OCI-LY1 (cell line): Measurements from ENCODE around the gene CD6.

Source experiments
- H2AFZ ChIP-seq: fragments of 200-600 bp; sonication (generic), shearing (Covaris generic); 2 replicates; pipeline ENCODE4 v1.6.0; 2014; ENCODE audit warnings: antibody characterized with exemption, mild to moderate bottlenecking, low read length
- H3F3A ChIP-seq: fragments of 200-600 bp; sonication (generic), shearing (Covaris generic); 2 replicates; pipeline ENCODE4 v1.6.0; 2014; ENCODE audit warnings: mild to moderate bottlenecking, antibody characterized with exemption, low read length, moderate library complexity; ENCODE audit not compliant: insufficient read depth
- H3K27ac ChIP-seq: fragments of 200-600 bp; sonication (generic); 2 replicates; pipeline ENCODE4 v1.5.1; 2014; ENCODE audit warnings: low read length, mixed run types, mild to moderate bottlenecking, low read depth; ENCODE audit not compliant: poor library complexity, severe bottlenecking
- H3K27me3 ChIP-seq: fragments of 200-600 bp; sonication (generic); 2 replicates; pipeline ENCODE4 v1.6.0; 2014; ENCODE audit warnings: antibody characterized with exemption, mild to moderate bottlenecking, low read length, moderate library complexity; ENCODE audit not compliant: insufficient read depth
- H3K36me3 ChIP-seq: fragments of 200-600 bp; sonication (generic); 2 replicates; pipeline ENCODE4 v1.6.1; 2014; ENCODE audit warnings: mild to moderate bottlenecking, antibody characterized with exemption, low read length, moderate library complexity, mixed read lengths; ENCODE audit not compliant: insufficient read depth
- H3K4me1 ChIP-seq: fragments of 200-600 bp; sonication (generic); 2 replicates; pipeline ENCODE4 v1.5.1; 2014; ENCODE audit warnings: mild to moderate bottlenecking, low read length, moderate library complexity; ENCODE audit not compliant: insufficient read depth, severe bottlenecking
- H3K4me2 ChIP-seq: fragments of 200-600 bp; sonication (generic), shearing (Covaris generic); 2 replicates; pipeline ENCODE4 v1.6.1; 2014; ENCODE audit warnings: low read length
- H3K4me3 ChIP-seq: fragments of 200-600 bp; sonication (generic); 2 replicates; pipeline ENCODE4 v1.5.1; 2014; ENCODE audit warnings: low read length, low read depth, mild to moderate bottlenecking, mixed read lengths; ENCODE audit not compliant: poor library complexity, severe bottlenecking
- H3K79me2 ChIP-seq: fragments of 200-600 bp; shearing (Covaris generic); 2 replicates; pipeline ENCODE4 v1.6.1; 2016; ENCODE audit warnings: mixed run types, low read length, mixed read lengths; ENCODE audit not compliant: insufficient read depth
- H3K9ac ChIP-seq: fragments of 200-600 bp; sonication (generic), shearing (Covaris generic); 2 replicates; pipeline ENCODE4 v1.6.1; 2014; ENCODE audit warnings: mild to moderate bottlenecking, low read length, mixed read lengths
- H3K9me2 ChIP-seq: fragments of 200-600 bp; sonication (generic), shearing (Covaris generic); 2 replicates; pipeline ENCODE4 v1.6.1; 2014; ENCODE audit warnings: low read depth, mild to moderate bottlenecking, low read length, mixed read lengths
- H3K9me3 ChIP-seq: fragments of 200-600 bp; shearing (Covaris generic); 2 replicates; pipeline ENCODE4 v1.6.1; 2014; ENCODE audit warnings: low read length, mixed read lengths
- H4K20me1 ChIP-seq: fragments of 200-600 bp; sonication (generic), shearing (Covaris generic); 2 replicates; pipeline ENCODE4 v1.6.0; 2016; ENCODE audit warnings: mild to moderate bottlenecking, low read length; ENCODE audit not compliant: insufficient read depth
- CTCF ChIP-seq: fragments of 200-600 bp; sonication (generic), shearing (Covaris generic); IDR thresholded peaks from 2 replicates; pipeline ENCODE4 v1.5.1; 2017; ENCODE audit warnings: mild to moderate bottlenecking, antibody characterized with exemption, low read length, moderate library complexity, mixed read lengths
- EZH2 ChIP-seq: fragments of 200-600 bp; sonication (generic), shearing (Covaris generic); IDR thresholded peaks from 2 replicates; pipeline ENCODE4 v1.8.0; 2017; ENCODE audit warnings: borderline replicate concordance, mixed run types, mild to moderate bottlenecking, antibody characterized with exemption, low read length, moderate library complexity, mixed read lengths

The CD6 gene

GRCh38 chr11:61065955-61066638 lies 94.6 kb downstream of the CD6 start:
- Histone ChIP-seq H3K4me2 (peak overlapping the region; percentile 5; the same call in 1 of the 2 replicates), H3F3A (no peaks in the 10 kb centered on the region), H3K9me3 (no peaks in the 10 kb centered on the region), H3K9me2 (no peaks in the 10 kb centered on the region), H3K4me3 (no peak overlapping the region), H3K79me2 (no peaks in the 10 kb centered on the region), H3K27ac (no peak overlapping the region), H3K36me3 (no peaks in the 10 kb centered on the region), H3K4me1 (peaks cover 34% of the 10 kb centered on the region), H4K20me1 (no peaks in the 10 kb centered on the region), H3K27me3 (no peaks in the 10 kb centered on the region), H2AFZ (no peak overlapping the region), H3K9ac (no peak overlapping the region)
- TF ChIP-seq CTCF (no peak), EZH2 (no peak)

GRCh38 chr11:61066645-61067044 lies 95.2 kb downstream of the CD6 start:
- TF ChIP-seq EZH2 (no peak), CTCF (no peak)
- Histone ChIP-seq H3K9me2 (no peaks in the 10 kb centered on the region), H3K4me1 (peaks cover 34% of the 10 kb centered on the region), H3K9ac (no peak overlapping the region), H3K4me2 (no peak overlapping the region), H3K27me3 (no peaks in the 10 kb centered on the region), H3K4me3 (no peak overlapping the region), H4K20me1 (no peaks in the 10 kb centered on the region), H2AFZ (no peak overlapping the region), H3K9me3 (no peaks in the 10 kb centered on the region), H3K27ac (no peak overlapping the region), H3K36me3 (no peaks in the 10 kb centered on the region), H3F3A (no peaks in the 10 kb centered on the region), H3K79me2 (no peaks in the 10 kb centered on the region)

GRCh38 chr11:61067782-61068446 lies 96.4 kb downstream of the CD6 start:
- Histone ChIP-seq H3K27me3 (no peaks in the 10 kb centered on the region), H3K79me2 (no peaks in the 10 kb centered on the region), H3K36me3 (no peaks in the 10 kb centered on the region), H3K9ac (no peak overlapping the region), H3K9me3 (no peaks in the 10 kb centered on the region), H3K9me2 (no peaks in the 10 kb centered on the region), H3K4me2 (no peak overlapping the region), H2AFZ (no peak overlapping the region), H3K27ac (no peak overlapping the region), H3F3A (no peaks in the 10 kb centered on the region), H3K4me3 (no peak overlapping the region), H4K20me1 (no peaks in the 10 kb centered on the region), H3K4me1 (peaks cover 40% of the 10 kb centered on the region)
- TF ChIP-seq EZH2, result no peak
- TF ChIP-seq CTCF, result no peak
